ENCODE data around the gene ANKRD13C. TPM values are rescaled to one million over a fixed set of nuclear protein-coding genes. Genes with fewer than 3 reads are reported as not detected.

The ANKRD13C gene
- total RNA-seq, 4 donors from 2014 or later, result 21.5 to 36.2 (median 25.7) TPM

DNA sequence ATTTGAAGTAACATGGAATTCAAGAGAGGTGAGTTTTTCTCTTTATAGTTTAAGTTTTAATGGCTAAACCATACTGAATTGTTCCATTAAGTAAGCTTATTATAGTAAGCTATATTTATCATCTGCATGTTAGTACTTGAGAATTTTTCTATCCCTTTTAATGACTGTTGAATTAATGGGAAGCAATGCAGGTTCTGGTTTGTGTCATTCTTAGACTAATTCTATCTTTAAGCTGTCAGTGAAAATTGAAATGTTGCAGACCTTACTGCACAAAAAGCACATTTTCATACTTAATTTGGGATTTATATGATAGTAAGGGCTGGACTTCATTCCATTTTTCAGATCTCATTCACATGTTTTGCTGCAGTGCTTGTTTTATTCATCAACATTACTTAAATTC, 107.4 kb downstream of the ANKRD13C start:
- Histone ChIP-seq H3K27ac (no peak overlapping the region), H3K36me3 (peaks cover 98% of the 10 kb centered on the region), H3K4me1 (no peaks in the 10 kb centered on the region), H3K27me3 (no peaks in the 10 kb centered on the region), H3K4me3 (no peak overlapping the region), H3K9me3 (no peaks in the 10 kb centered on the region)
- no peak for DNase-seq (ENCODE audit: low spot score in 2 of 2)
- TF ChIP-seq POLR2A (IDR thresholded peaks at IDR 0.05), result no peak
- no peak for TF ChIP-seq EP300 (IDR thresholded peaks at IDR 0.05)
- TF ChIP-seq, protein P1, sequence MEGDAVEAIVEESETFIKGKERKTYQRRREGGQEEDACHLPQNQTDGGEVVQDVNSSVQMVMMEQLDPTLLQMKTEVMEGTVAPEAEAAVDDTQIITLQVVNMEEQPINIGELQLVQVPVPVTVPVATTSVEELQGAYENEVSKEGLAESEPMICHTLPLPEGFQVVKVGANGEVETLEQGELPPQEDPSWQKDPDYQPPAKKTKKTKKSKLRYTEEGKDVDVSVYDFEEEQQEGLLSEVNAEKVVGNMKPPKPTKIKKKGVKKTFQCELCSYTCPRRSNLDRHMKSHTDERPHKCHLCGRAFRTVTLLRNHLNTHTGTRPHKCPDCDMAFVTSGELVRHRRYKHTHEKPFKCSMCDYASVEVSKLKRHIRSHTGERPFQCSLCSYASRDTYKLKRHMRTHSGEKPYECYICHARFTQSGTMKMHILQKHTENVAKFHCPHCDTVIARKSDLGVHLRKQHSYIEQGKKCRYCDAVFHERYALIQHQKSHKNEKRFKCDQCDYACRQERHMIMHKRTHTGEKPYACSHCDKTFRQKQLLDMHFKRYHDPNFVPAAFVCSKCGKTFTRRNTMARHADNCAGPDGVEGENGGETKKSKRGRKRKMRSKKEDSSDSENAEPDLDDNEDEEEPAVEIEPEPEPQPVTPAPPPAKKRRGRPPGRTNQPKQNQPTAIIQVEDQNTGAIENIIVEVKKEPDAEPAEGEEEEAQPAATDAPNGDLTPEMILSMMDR (IDR thresholded peaks at IDR 0.05), result no peak
- TF ChIP-seq POLR2AphosphoS5 (IDR thresholded peaks at IDR 0.05), result no peak

DNA sequence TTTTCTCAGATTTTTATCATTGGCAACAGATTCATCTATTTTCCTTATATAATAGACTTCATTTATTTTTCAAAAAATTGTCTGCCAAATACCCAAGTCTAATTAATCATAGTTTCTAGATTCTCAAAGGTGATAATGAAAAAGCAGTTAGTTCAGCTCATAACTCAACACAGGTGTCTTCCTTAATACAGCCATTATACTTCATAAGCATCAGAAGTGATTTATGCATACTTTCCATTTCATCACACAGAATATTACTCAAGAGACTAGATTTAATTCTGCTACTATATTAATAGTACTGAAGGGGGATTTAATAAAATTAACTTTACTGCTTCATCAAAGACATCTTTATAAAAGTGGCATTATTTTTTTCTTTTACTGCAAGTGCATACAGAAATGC, 114.6 kb downstream of the ANKRD13C start:
- no peak overlapping the region for H3K4me3 ChIP-seq
- H3K27ac ChIP-seq, result no peak overlapping the region
- no peaks in the 10 kb centered on the region for H3K4me1 ChIP-seq
- H3K36me3 ChIP-seq, result peaks cover 98% of the 10 kb centered on the region
- no peaks in the 10 kb centered on the region for H3K9me3 ChIP-seq
- no peak for TF ChIP-seq POLR2AphosphoS5 (IDR thresholded peaks at IDR 0.05)
- TF ChIP-seq POLR2A (IDR thresholded peaks at IDR 0.05), result no peak
- TF ChIP-seq, protein P1 (IDR thresholded peaks at IDR 0.05), result no peak
- no peak for TF ChIP-seq EP300 (IDR thresholded peaks at IDR 0.05)
- DNase-seq (ENCODE audit: low spot score in 2 of 2), result no peak
- H3K27me3 ChIP-seq, result no peaks in the 10 kb centered on the region

DNA sequence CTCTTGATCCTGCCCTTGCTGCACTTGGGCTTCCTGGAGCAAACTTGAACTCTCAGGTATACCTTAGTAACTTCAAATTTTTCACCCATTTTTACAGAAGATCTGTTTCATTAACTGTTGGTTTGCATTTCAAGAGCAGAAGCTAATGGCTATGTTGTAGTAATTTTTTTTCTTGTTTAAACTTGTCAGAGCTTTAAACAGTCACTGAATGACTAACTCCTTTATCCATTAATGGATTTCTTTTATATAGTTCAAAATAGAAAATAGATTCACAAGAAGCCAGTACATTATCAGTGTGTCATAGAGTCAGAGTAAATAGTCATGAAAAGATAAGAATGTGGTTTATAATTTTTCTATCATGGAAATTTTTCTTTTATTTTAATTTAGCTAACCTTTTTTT, 119.8 kb downstream of the ANKRD13C start:
- Histone ChIP-seq H3K4me3 (no peak overlapping the region), H3K4me1 (peaks cover 7% of the 10 kb centered on the region), H3K27me3 (no peaks in the 10 kb centered on the region), H3K27ac (no peak overlapping the region), H3K9me3 (no peaks in the 10 kb centered on the region), H3K36me3 (peaks cover 100% of the 10 kb centered on the region)
- TF ChIP-seq, protein P1 (IDR thresholded peaks at IDR 0.05), result no peak
- TF ChIP-seq EP300 (IDR thresholded peaks at IDR 0.05) (no peak), POLR2A (IDR thresholded peaks at IDR 0.05) (no peak), POLR2AphosphoS5 (IDR thresholded peaks at IDR 0.05) (no peak)
- DNase-seq (ENCODE audit: low spot score in 2 of 2), result no peak

DNA sequence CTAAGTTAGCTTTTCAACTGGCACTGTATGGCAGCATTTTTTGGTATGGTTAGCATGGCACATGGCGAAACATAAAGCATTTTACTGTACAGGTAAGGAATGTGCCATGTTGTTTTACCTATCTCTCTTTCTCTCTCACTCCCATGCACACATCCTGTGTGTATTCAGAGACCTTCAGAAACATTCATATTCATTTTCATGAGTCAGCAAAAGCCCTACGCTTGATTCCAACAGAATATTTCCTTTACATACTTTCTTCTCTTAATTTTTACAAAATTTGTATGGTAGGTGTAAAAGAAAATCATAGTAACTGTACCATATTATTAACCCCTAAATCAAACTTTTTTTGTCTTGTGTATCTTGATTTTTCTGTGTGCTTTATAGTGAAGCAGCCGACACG, 123.0 kb downstream of the ANKRD13C start:
- DNase-seq (ENCODE audit: low spot score in 2 of 2), result no peak
- peaks cover 82% of the 10 kb centered on the region for H3K36me3 ChIP-seq
- 98% methylated on average over 4 of the region's 4 CpGs for WGBS
- H3K27ac ChIP-seq, result no peak overlapping the region
- no peaks in the 10 kb centered on the region for H3K9me3 ChIP-seq
- H3K4me1 ChIP-seq, result peaks cover 26% of the 10 kb centered on the region
- H3K4me3 ChIP-seq, result no peak overlapping the region
- no peaks in the 10 kb centered on the region for H3K27me3 ChIP-seq
- TF ChIP-seq, protein P1 (IDR thresholded peaks at IDR 0.05), result no peak
- no peak for TF ChIP-seq POLR2AphosphoS5 (IDR thresholded peaks at IDR 0.05)
- no peak for TF ChIP-seq POLR2A (IDR thresholded peaks at IDR 0.05)
- TF ChIP-seq EP300 (IDR thresholded peaks at IDR 0.05), result no peak

DNA sequence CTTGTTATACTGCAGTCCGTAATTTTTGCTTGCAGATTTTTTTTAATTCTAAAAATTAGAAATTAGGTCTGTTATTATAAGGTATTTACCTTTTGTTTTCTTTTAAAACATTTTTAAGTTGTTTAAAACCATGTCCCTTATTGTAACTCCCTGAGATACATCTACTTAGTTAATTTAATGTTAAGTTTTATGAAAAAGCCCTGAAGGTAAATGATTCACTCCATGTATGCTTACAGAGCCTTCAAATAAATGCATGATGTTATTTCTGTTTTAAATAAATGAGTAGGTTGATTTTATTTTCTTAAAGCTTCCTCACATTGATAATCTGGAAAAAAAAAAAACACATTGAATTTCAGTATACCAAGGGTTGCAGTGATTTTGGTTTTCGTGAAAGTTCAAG, 125.9 kb downstream of the ANKRD13C start:
- Histone ChIP-seq H3K27me3 (no peaks in the 10 kb centered on the region), H3K9me3 (no peaks in the 10 kb centered on the region), H3K27ac (no peak overlapping the region), H3K4me3 (no peak overlapping the region), H3K4me1 (peaks cover 38% of the 10 kb centered on the region), H3K36me3 (peaks cover 58% of the 10 kb centered on the region)
- TF ChIP-seq, protein P1 (IDR thresholded peaks at IDR 0.05), result no peak
- TF ChIP-seq EP300 (IDR thresholded peaks at IDR 0.05), result no peak
- TF ChIP-seq POLR2A (IDR thresholded peaks at IDR 0.05), result no peak
- no peak for TF ChIP-seq POLR2AphosphoS5 (IDR thresholded peaks at IDR 0.05)
- 66% methylated on average over 2 of the region's 2 CpGs for WGBS
- DNase-seq (ENCODE audit: low spot score in 2 of 2), result no peak
